IMR-90 (cell line): ENCODE data around the gene HYCC1. TPM values are rescaled to one million over a fixed set of nuclear protein-coding genes. Genes with fewer than 3 reads are reported as not detected.

Experiments used
- ATAC-seq: fragments of 200-7000 bp; cut with Tn5 transposase; 2 replicates; pipeline ENCODE4 v1.9.1; 2020; ENCODE audit warnings: low read depth, mild to moderate bottlenecking, moderate library complexity
- BruUV-seq: library from RNA; stranded (reverse); fragments of 400-500 nt; replicated peaks from 2 replicates; lab custom pipeline; 2021; lab: Mats Ljungman, UMichigan
- CTCF ChIA-PET: fragments of 300-600 bp; formaldehyde crosslinking; extraction: SDS; loops from one replicate; lab custom pipeline; 2021; ENCODE audit warnings: antibody characterized with exemption; lab: Yijun Ruan, JAX
- POLR2A ChIA-PET: fragments of 300-600 bp; sonication (Branson Sonifier 250); formaldehyde crosslinking; loops from one replicate; lab custom pipeline; 2022; ENCODE audit warnings: antibody characterized with exemption; ENCODE audit not compliant: unreplicated experiment; lab: Charles Lee
- DNase-seq: peaks from one replicate; pipeline ENCODE4 v3.0.0; 2013
- H2AFZ ChIP-seq: replicated peaks from 2 replicates; pipeline ENCODE3; 2013; ENCODE audit warnings: low read length, mild to moderate bottlenecking; ENCODE audit not compliant: poor library complexity
- H2AK5ac ChIP-seq: 2 replicates; pipeline ENCODE4 v1.6.1; 2013; ENCODE audit warnings: low read depth, low read length, inconsistent platforms
- H2AK9ac ChIP-seq: replicated peaks from 2 replicates; pipeline ENCODE3; 2013; ENCODE audit warnings: mild to moderate bottlenecking, low read depth, low read length, moderate library complexity; ENCODE audit not compliant: poor library complexity
- H2BK120ac ChIP-seq: 2 replicates; pipeline ENCODE4 v1.6.1; 2013; ENCODE audit warnings: low read depth, low read length, inconsistent platforms
- H2BK15ac ChIP-seq: 3 replicates; pipeline ENCODE4 v1.6.1; 2013; ENCODE audit warnings: low read depth, low read length, inconsistent platforms
- H2BK20ac ChIP-seq: 2 replicates; pipeline ENCODE4 v1.6.1; 2013; ENCODE audit warnings: low read depth, mild to moderate bottlenecking, inconsistent platforms, low read length, moderate library complexity
- H2BK5ac ChIP-seq: 2 replicates; pipeline ENCODE4 v1.6.1; 2013; ENCODE audit warnings: mild to moderate bottlenecking, low read depth, low read length, inconsistent platforms; ENCODE audit not compliant: poor library complexity, severe bottlenecking
- H3K14ac ChIP-seq: replicated peaks from 2 replicates; pipeline ENCODE4 v1.6.1; 2013; ENCODE audit warnings: low read depth, low read length, inconsistent platforms
- H3K18ac ChIP-seq: 2 replicates; pipeline ENCODE4 v1.6.1; 2013; ENCODE audit warnings: low read depth, low read length, control low read depth
- H3K23ac ChIP-seq: 2 replicates; pipeline ENCODE4 v1.6.1; 2013; ENCODE audit warnings: low read depth, low read length, inconsistent platforms
- H3K27ac ChIP-seq: 2 replicates; pipeline ENCODE4 v1.5.1; 2013; ENCODE audit warnings: mild to moderate bottlenecking, control low read depth, low read length; ENCODE audit not compliant: insufficient read depth
- H3K27me3 ChIP-seq: 2 replicates; pipeline ENCODE4 v1.6.1; 2013; ENCODE audit warnings: low read length; ENCODE audit not compliant: control insufficient read depth, insufficient read depth
- H3K36me3 ChIP-seq: 2 replicates; pipeline ENCODE4 v1.6.1; 2013; ENCODE audit warnings: low read length, mixed read lengths; ENCODE audit not compliant: control insufficient read depth, insufficient read depth
- H3K4ac ChIP-seq: 2 replicates; pipeline ENCODE4 v1.6.1; 2013; ENCODE audit warnings: low read depth, low read length, inconsistent platforms
- H3K4me1 ChIP-seq: 2 replicates; pipeline ENCODE4 v1.6.1; 2013; ENCODE audit warnings: low read length, mixed read lengths; ENCODE audit not compliant: control insufficient read depth, insufficient read depth
- H3K4me2 ChIP-seq: 2 replicates; pipeline ENCODE4 v1.6.1; 2013; ENCODE audit warnings: low read depth, mild to moderate bottlenecking, control low read depth, low read length, moderate library complexity
- H3K4me3 ChIP-seq: 2 replicates; pipeline ENCODE4 v1.5.1; 2013; ENCODE audit warnings: low read depth, mild to moderate bottlenecking, control low read depth, low read length, moderate library complexity; ENCODE audit not compliant: insufficient read depth
- H3K56ac ChIP-seq: 2 replicates; pipeline ENCODE4 v1.6.1; 2013; ENCODE audit warnings: low read length, inconsistent platforms; ENCODE audit not compliant: insufficient read depth; ENCODE audit errors: extremely low read depth
- H3K79me1 ChIP-seq, 2 experiments: 2 replicates each; pipeline ENCODE4 v1.6.1; 2013; ENCODE audit warnings: low read length in 2 of 2, inconsistent platforms in 1 of 2, low read depth in 1 of 2
- H3K9ac ChIP-seq: 2 replicates; pipeline ENCODE4 v1.6.1; 2013; ENCODE audit warnings: low read depth, low read length, control low read depth
- H3K9me1 ChIP-seq: 2 replicates; pipeline ENCODE4 v1.6.1; 2013; ENCODE audit warnings: low read length, inconsistent platforms; ENCODE audit not compliant: insufficient read depth
- H3K9me3 ChIP-seq: 2 replicates; pipeline ENCODE4 v1.6.1; 2013; ENCODE audit warnings: low read length; ENCODE audit not compliant: control insufficient read depth, insufficient read depth
- H4K20me1 ChIP-seq: 2 replicates; pipeline ENCODE4 v1.6.1; 2013; ENCODE audit warnings: low read length, inconsistent platforms; ENCODE audit not compliant: insufficient read depth
- H4K5ac ChIP-seq: 2 replicates; pipeline ENCODE4 v1.6.1; 2013; ENCODE audit warnings: mild to moderate bottlenecking, low read depth, low read length, control low read depth
- H4K8ac ChIP-seq, 2 experiments: 2 replicates each; pipeline ENCODE4 v1.6.1; 2013; ENCODE audit warnings: low read depth in 2 of 2, low read length in 2 of 2, control low read depth in 1 of 2, inconsistent platforms in 1 of 2
- H4K91ac ChIP-seq: 2 replicates; pipeline ENCODE4 v1.6.1; 2013; ENCODE audit warnings: low read depth, low read length, inconsistent platforms; ENCODE audit not compliant: insufficient read depth
- FOS ChIP-seq: fragments of 150-350 bp; IDR thresholded peaks from 2 replicates; pipeline ENCODE4 v1.6.1; 2016; ENCODE audit warnings: low read depth, low read length
- MAFK ChIP-seq: IDR thresholded peaks from 2 replicates; pipeline ENCODE4 v1.6.1; 2012; ENCODE audit warnings: low read depth, low read length, improper control_type of control experiment
- WGBS, 2 experiments: methylation state at CpG; one replicate each; pipeline versions ENCODE4 v1.1.5 to v1.1.7; 2013; ENCODE audit warnings: missing lambda C conversion rate in 2 of 2; ENCODE audit not compliant: insufficient read length in 1 of 2; ENCODE audit errors: extremely low coverage in 2 of 2; 5-methylcytosine and 5-hydroxymethylcytosine counted together
- dilution Hi-C: fragments of 300-500 bp; cut with HindIII; formaldehyde crosslinking; loops from one replicate; pipeline ENCODE4 v1.14.3; 2018; ENCODE audit warnings: low sequenced_read_pairs; ENCODE audit not compliant: unreplicated experiment
- in situ Hi-C: fragments of 300-500 bp; cut with MboI; formaldehyde crosslinking; loops from 3 replicates; pipeline ENCODE4 v1.14.3; 2019; ENCODE audit warnings: low sequenced_read_pairs, inconsistent platforms, mixed read lengths
- intact Hi-C: fragments of 100-400 bp; cut with micrococcal nuclease; formaldehyde crosslinking; loops from 2 replicates; pipeline ENCODE4 v1.10.0; 2022
- polyA plus RNA-seq, 3 experiments: library from polyadenylated mRNA; depleted of rRNA; stranded (reverse); fragments of >200 nt; gene quantifications; 2 replicates each; pipeline ENCODE4 v1.2.3, GENCODE V29; 2012; ENCODE audit warnings: low replicate concordance in 1 of 3
- total RNA-seq: library from RNA; depleted of rRNA; stranded (reverse); fragments of >200 nt; gene quantifications from 2 replicates; pipeline ENCODE4 v1.2.3, GENCODE V29; 2012

Gene HYCC1
- total and polyA plus RNA-seq, 2 of the 4 experiments (the other 2 are of a cell fraction) = 44.1 to 78.3 TPM

DNA sequence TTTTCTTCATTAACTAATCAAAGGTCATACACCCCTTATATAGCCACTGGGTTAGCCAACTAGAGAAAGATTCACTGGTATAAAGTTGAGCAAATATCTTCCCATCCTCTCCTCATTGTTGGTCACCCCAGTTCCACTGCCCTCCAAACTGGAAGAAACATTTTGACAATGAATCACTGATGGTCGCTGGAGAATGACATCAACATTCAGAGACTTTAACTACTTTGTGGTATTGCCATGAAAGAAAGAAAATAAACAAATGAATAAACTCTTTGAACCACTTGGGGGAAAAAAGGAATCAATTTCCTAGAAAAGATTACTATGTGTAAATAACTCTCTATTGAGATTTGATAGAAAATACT, 23.4 kb downstream of the HYCC1 start:
- H3K56ac ChIP-seq = no peak overlapping the region
- H4K91ac ChIP-seq = no peak overlapping the region
- H3K9me1 ChIP-seq = 0 out of 2 replicates have a peak, but pooled peaks cover 6% of the 10 kb centered on the region
- WGBS, 2 experiments = no CpG with 5 or more reads among the region's 1 CpG
- no TSS peak for BruUV-seq
- H3K4me1 ChIP-seq = no peaks in the 10 kb centered on the region; the same call in 1 of the 2 replicates
- H2BK15ac ChIP-seq = no peak overlapping the region
- no peak overlapping the region for H3K18ac ChIP-seq
- no peak overlapping the region for H3K4me2 ChIP-seq
- H4K20me1 ChIP-seq = peaks cover 27% of the 10 kb centered on the region
- no peak overlapping the region for H3K4me3 ChIP-seq
- H3K36me3 ChIP-seq = peaks cover 1% of the 10 kb centered on the region; the same call in 1 of the 2 replicates
- no peak overlapping the region; a peak in 1 of 4 replicates for H4K8ac ChIP-seq
- ATAC-seq (peak; percentile 73), DNase-seq (peak; percentile 85)
- peaks cover 9 to 67% of the 10 kb centered on the region in 2 experiments for H3K79me1 ChIP-seq
- in situ Hi-C loops = no loop called here
- no peak overlapping the region for H2BK20ac ChIP-seq
- H3K23ac ChIP-seq = no peak overlapping the region
- H3K9me3 ChIP-seq = no peaks in the 10 kb centered on the region
- no peak overlapping the region for H3K9ac ChIP-seq
- H4K5ac ChIP-seq = no peak overlapping the region
- intact Hi-C loops = no loop called here
- no peak overlapping the region for H3K14ac ChIP-seq
- POLR2A ChIA-PET = no interaction called here
- no peak overlapping the region for H2AK5ac ChIP-seq
- dilution Hi-C loops = no loop called here
- H2AFZ ChIP-seq = no peak overlapping the region
- no peak overlapping the region for H2AK9ac ChIP-seq
- TF ChIP-seq FOS (peak; percentile 53), MAFK (no peak)
- no peak overlapping the region for H2BK120ac ChIP-seq
- no peak overlapping the region for H3K4ac ChIP-seq
- H3K27ac ChIP-seq = no peak overlapping the region
- peak overlapping the region; percentile 38 for H2BK5ac ChIP-seq
- H3K27me3 ChIP-seq = no peaks in the 10 kb centered on the region
- CTCF ChIA-PET = interaction anchor here (1.0 kb wide), 1 partner anchor 9 kb away, joined by 3 read pairs; no protein-coding TSS in a partner anchor
